ENCODE measurements around the gene LCN10.
"Not testable (repeated sequence)": the region's sequence is repeated elsewhere in the genome, so short reads cannot be mapped to it uniquely, and the experiment has no call there.

Gene LCN10

GRCh38 chr9:136771907-136772415, 29.2 kb upstream of the LCN10 start:
- Histone ChIP-seq H3K9me3 (peaks cover 10% of the 10 kb centered on the region; the same call in 1 of the 2 replicates), H3K4me3 (no peak overlapping the region), H3K4me1 (peaks cover 45% of the 10 kb centered on the region), H3K36me3 (no peaks in the 10 kb centered on the region), H4K20me1 (no peaks in the 10 kb centered on the region), H3K4me2 (no peak overlapping the region), H3K27ac (no peak overlapping the region), H3K27me3 (no peaks in the 10 kb centered on the region), H3K9ac (no peak overlapping the region)
- no peak for TF ChIP-seq Cebpa-rat (IDR thresholded peaks at IDR 0.05)

GRCh38 chr9:136769710-136770191, 27.0 kb upstream of the LCN10 start:
- no peak overlapping the region for H3K9ac ChIP-seq
- no peak overlapping the region for H3K4me3 ChIP-seq
- H3K4me2 ChIP-seq = peak overlapping the region; percentile 39; the same call in 1 of the 2 replicates
- no peaks in the 10 kb centered on the region for H4K20me1 ChIP-seq
- H3K36me3 ChIP-seq = no peaks in the 10 kb centered on the region
- TF ChIP-seq Cebpa-rat (IDR thresholded peaks at IDR 0.05) = no peak
- no peak overlapping the region for H3K27ac ChIP-seq
- H3K9me3 ChIP-seq = peaks cover 10% of the 10 kb centered on the region; the same call in 1 of the 2 replicates
- H3K4me1 ChIP-seq = peaks cover 56% of the 10 kb centered on the region
- no peaks in the 10 kb centered on the region for H3K27me3 ChIP-seq

- not testable (repeated sequence) for H3K27me3 ChIP-seq, H3K4me3 ChIP-seq, H3K9me3 ChIP-seq, H4K20me1 ChIP-seq, H3K9ac ChIP-seq, H3K36me3 ChIP-seq
- Histone ChIP-seq H3K27ac (peak overlapping the region; percentile 68), H3K4me1 (peaks cover 73% of the 10 kb centered on the region), H3K4me2 (peak overlapping the region; percentile 82)
These were observed 23.8 kb upstream of the LCN10 start for GRCh38 chr9:136766410-136767120.

GRCh38 chr9:136765745-136766409, 23.1 kb upstream of the LCN10 start:
- not testable (repeated sequence) for H3K4me3 ChIP-seq, H4K20me1 ChIP-seq, H3K9ac ChIP-seq, H3K9me3 ChIP-seq, H3K27me3 ChIP-seq, H3K36me3 ChIP-seq
- Histone ChIP-seq H3K4me1 (peaks cover 80% of the 10 kb centered on the region), H3K4me2 (peak overlapping the region; percentile 82), H3K27ac (peak overlapping the region; percentile 68)

- H3K4me1 ChIP-seq = peaks cover 88% of the 10 kb centered on the region
- H3K27ac ChIP-seq = peak overlapping the region; percentile 68
- H3K4me2 ChIP-seq = peak overlapping the region; percentile 82
- no peaks in the 10 kb centered on the region for H3K36me3 ChIP-seq
- no peaks in the 10 kb centered on the region for H3K27me3 ChIP-seq
- H3K4me3 ChIP-seq = no peak overlapping the region
- no peaks in the 10 kb centered on the region for H4K20me1 ChIP-seq
- no peak for TF ChIP-seq Cebpa-rat (IDR thresholded peaks at IDR 0.05)
- no peaks in the 10 kb centered on the region for H3K9me3 ChIP-seq
- no peak overlapping the region for H3K9ac ChIP-seq
These were observed 22.3 kb upstream of the LCN10 start for GRCh38 chr9:136765041-136765440.

GRCh38 chr9:136764301-136764891, 21.7 kb upstream of the LCN10 start, which contains the start of gene LCN15:
TSS of gene LCN15 (minus strand) at chr9:136764518. CDS start at chr9:136764488, 30 bp downstream.
- H3K4me2 ChIP-seq = peak within 1 kb of the TSS; percentile 82
- TF ChIP-seq Cebpa-rat (IDR thresholded peaks at IDR 0.05) = no peak
- H3K27me3 ChIP-seq = no peaks in the 10 kb centered on the region
- 0 out of 2 replicates have a peak within 1 kb of the TSS, but pooled peaks have one; percentile 15 for H3K9ac ChIP-seq
- H3K4me3 ChIP-seq = peak within 1 kb of the TSS; percentile 33; the same call in 1 of the 2 replicates
- peak within 1 kb of the TSS; percentile 68 for H3K27ac ChIP-seq
- H3K36me3 ChIP-seq = no peaks in the 10 kb centered on the region
- H3K9me3 ChIP-seq = no peaks in the 10 kb centered on the region
- H4K20me1 ChIP-seq = no peaks in the 10 kb centered on the region
- peaks cover 90% of the 10 kb centered on the region for H3K4me1 ChIP-seq

GRCh38 chr9:136763649-136764035, 20.9 kb upstream of the LCN10 start:
- Histone ChIP-seq H3K27me3 (no peaks in the 10 kb centered on the region), H3K4me1 (peaks cover 95% of the 10 kb centered on the region), H3K27ac (peak overlapping the region; percentile 68; the same call in 1 of the 2 replicates), H4K20me1 (no peaks in the 10 kb centered on the region), H3K9me3 (no peaks in the 10 kb centered on the region), H3K4me2 (peak overlapping the region; percentile 82), H3K36me3 (no peaks in the 10 kb centered on the region), H3K4me3 (peak overlapping the region; percentile 33; the same call in 1 of the 2 replicates), H3K9ac (no peak overlapping the region)
- TF ChIP-seq Cebpa-rat (IDR thresholded peaks at IDR 0.05) = no peak

- H3K27me3 ChIP-seq = no peaks in the 10 kb centered on the region
- no peaks in the 10 kb centered on the region for H4K20me1 ChIP-seq
- peak overlapping the region; percentile 41; the same call in 1 of the 2 replicates for H3K4me3 ChIP-seq
- no peaks in the 10 kb centered on the region for H3K36me3 ChIP-seq
- no peaks in the 10 kb centered on the region for H3K9me3 ChIP-seq
- no peak overlapping the region for H3K9ac ChIP-seq
- peak overlapping the region; percentile 82 for H3K4me2 ChIP-seq
- no peak for TF ChIP-seq Cebpa-rat (IDR thresholded peaks at IDR 0.05)
- H3K4me1 ChIP-seq = peaks cover 96% of the 10 kb centered on the region
- H3K27ac ChIP-seq = peak overlapping the region; percentile 68; the same call in 1 of the 2 replicates
These were observed 20.3 kb upstream of the LCN10 start for GRCh38 chr9:136762915-136763648.

GRCh38 chr9:136762221-136762691, 19.5 kb upstream of the LCN10 start:
- Histone ChIP-seq H3K36me3 (no peaks in the 10 kb centered on the region), H3K27ac (peak overlapping the region; percentile 72), H3K27me3 (no peaks in the 10 kb centered on the region), H3K4me1 (peaks cover 96% of the 10 kb centered on the region), H3K9ac (peak overlapping the region; percentile 55; the same call in 1 of the 2 replicates), H3K4me3 (no peak overlapping the region), H3K9me3 (no peaks in the 10 kb centered on the region), H4K20me1 (no peaks in the 10 kb centered on the region), H3K4me2 (peak overlapping the region; percentile 77)
- TF ChIP-seq Cebpa-rat (IDR thresholded peaks at IDR 0.05) = no peak
